Endothelial cell of umbilical vein (primary cell): ENCODE results near the gene OVOL1. TPM values are rescaled to one million over a fixed set of nuclear protein-coding genes. Genes with fewer than 3 reads are reported as not detected.

ENCODE experiments used
- BruUV-seq: library from RNA; stranded (reverse); fragments of 400-500 nt; replicated peaks from 2 replicates; lab custom pipeline; 2021; lab: Mats Ljungman, UMichigan
- CTCF ChIA-PET: fragments of 300-600, 350-600 bp; sonication (Branson Sonifier 250); formaldehyde crosslinking; loops from one replicate; lab custom pipeline; 2021; ENCODE audit warnings: antibody characterized with exemption, inconsistent platforms; lab: Charles Lee
- POLR2A ChIA-PET: fragments of 300-600, 350-600 bp; sonication (Branson Sonifier 250); formaldehyde crosslinking; loops from one replicate; lab custom pipeline; 2021; ENCODE audit warnings: antibody characterized with exemption, inconsistent platforms; lab: Charles Lee
- DNase-seq: peaks from one replicate; pipeline ENCODE4 v3.0.0-alpha.2; 2011; ENCODE audit warnings: low read depth, low spot score
- FAIRE-seq: peaks from 2 replicates; lab custom pipeline; 2011; peaks lifted over from hg19 to GRCh38; lab: Jason Lieb, UNC
- H2AFZ ChIP-seq: 2 replicates; pipeline ENCODE4 v1.6.0; 2012; ENCODE audit warnings: low read depth, low read length, control low read depth, inconsistent platforms
- H3K27ac ChIP-seq: 2 replicates; pipeline ENCODE4 v1.5.1; 2011; ENCODE audit warnings: low read depth, mild to moderate bottlenecking, control low read depth, low read length, moderate library complexity; ENCODE audit not compliant: insufficient read depth
- H3K27me3 ChIP-seq, 2 experiments: 2 replicates each; pipeline versions ENCODE4 v1.6.0 to v1.6.1; 2011; ENCODE audit warnings: low read length in 2 of 2, mixed read lengths in 1 of 2; ENCODE audit not compliant: control insufficient read depth in 2 of 2, insufficient read depth in 2 of 2
- H3K36me3 ChIP-seq, 2 experiments: 2 replicates in 1 of 2; 3 replicates in 1 of 2; pipeline ENCODE4 v1.5.1; 2011; ENCODE audit warnings: low read length in 2 of 2, mild to moderate bottlenecking in 1 of 2, moderate library complexity in 1 of 2; ENCODE audit not compliant: control insufficient read depth in 2 of 2, insufficient read depth in 2 of 2; ENCODE audit errors: extremely low read depth in 1 of 2
- H3K4me1 ChIP-seq: 3 replicates; pipeline ENCODE4 v1.5.1; 2011; ENCODE audit warnings: mild to moderate bottlenecking, low read length; ENCODE audit not compliant: control insufficient read depth, insufficient read depth; ENCODE audit errors: extremely low read depth
- H3K4me2 ChIP-seq: 2 replicates; pipeline ENCODE4 v1.6.1; 2011; ENCODE audit warnings: low read length, control low read depth, mixed read lengths; ENCODE audit not compliant: insufficient read depth
- H3K4me3 ChIP-seq, 3 experiments: fragments of 200-600 bp in 1 of 3; sonication (generic), shearing (Covaris generic) in 1 of 3; replicated peaks in 1 of 3; 2 replicates each; pipeline ENCODE4 v1.5.1; 2011 to 2016; ENCODE audit warnings: control low read depth in 3 of 3, low read length in 3 of 3, mild to moderate bottlenecking in 2 of 3, inconsistent platforms in 1 of 3, low read depth in 1 of 3, moderate library complexity in 1 of 3; ENCODE audit not compliant: insufficient read depth in 1 of 3
- H3K79me2 ChIP-seq: 2 replicates; pipeline ENCODE4 v1.6.0; 2012; ENCODE audit warnings: low read length, inconsistent platforms; ENCODE audit not compliant: control insufficient read depth, insufficient read depth
- H3K9ac ChIP-seq: replicated peaks from 2 replicates; pipeline ENCODE3; 2011; ENCODE audit warnings: low read length, control low read depth; ENCODE audit not compliant: insufficient read depth; ENCODE audit errors: extremely low read depth
- H3K9me1 ChIP-seq: replicated peaks from 3 replicates; pipeline ENCODE4 v1.6.0; 2011; ENCODE audit warnings: mild to moderate bottlenecking, low read length; ENCODE audit not compliant: control insufficient read depth, insufficient read depth; ENCODE audit errors: extremely low read depth
- H3K9me3 ChIP-seq: replicated peaks from 2 replicates; pipeline ENCODE4 v1.5.1; 2012; ENCODE audit warnings: low read length, inconsistent platforms; ENCODE audit not compliant: control insufficient read depth, insufficient read depth
- H4K20me1 ChIP-seq: replicated peaks from 2 replicates; pipeline ENCODE3; 2011; ENCODE audit warnings: mild to moderate bottlenecking, low read length; ENCODE audit not compliant: control insufficient read depth, insufficient read depth; ENCODE audit errors: extremely low read depth
- EZH2 ChIP-seq: IDR thresholded peaks from 2 replicates; pipeline ENCODE4 v1.6.1; 2012; ENCODE audit warnings: borderline replicate concordance, low read depth, mild to moderate bottlenecking, moderate library complexity, low read length, inconsistent platforms; ENCODE audit not compliant: severe bottlenecking
- FOS ChIP-seq: IDR thresholded peaks from 2 replicates; pipeline ENCODE4 v1.6.1; 2011; ENCODE audit warnings: mild to moderate bottlenecking, low read length, moderate library complexity, borderline replicate concordance; ENCODE audit not compliant: insufficient read depth
- GATA2 ChIP-seq: IDR thresholded peaks from 2 replicates; pipeline ENCODE4 v1.7.0; 2011; ENCODE audit warnings: low read depth, mild to moderate bottlenecking, moderate library complexity, mixed read lengths, low read length; ENCODE audit not compliant: insufficient read length, insufficient read depth
- JUN ChIP-seq: IDR thresholded peaks from 2 replicates; pipeline ENCODE4 v1.6.1; 2011; ENCODE audit warnings: borderline replicate concordance, low read depth; ENCODE audit not compliant: insufficient read length, insufficient read depth
- MYC ChIP-seq: IDR thresholded peaks from one replicate; pipeline ENCODE4 v1.6.1; 2011; ENCODE audit warnings: mild to moderate bottlenecking, low read depth, low read length
- POLR2A ChIP-seq: IDR thresholded peaks from 2 replicates; pipeline ENCODE4 v1.6.1; 2012; ENCODE audit warnings: low read depth, mild to moderate bottlenecking, control low read depth, low read length
- POLR2AphosphoS5 ChIP-seq: IDR thresholded peaks from 2 replicates; pipeline ENCODE4 v1.6.1; 2012; ENCODE audit warnings: low read depth, mild to moderate bottlenecking, control low read depth, low read length, moderate library complexity; ENCODE audit not compliant: insufficient read depth
- dilution Hi-C: fragments of 300-500 bp; cut with MboI; formaldehyde crosslinking; loops from one replicate; pipeline ENCODE4 v1.15.0; 2019; ENCODE audit warnings: low sequenced_read_pairs; ENCODE audit not compliant: extremely low pct_ligation_motif_present
- intact Hi-C: fragments of 100-400 bp; cut with micrococcal nuclease; formaldehyde crosslinking; loops from one replicate; pipeline ENCODE4 v1.10.0; 2022
- polyA plus RNA-seq, 4 experiments: library from polyadenylated mRNA; depleted of rRNA in 3 of 4; stranded (reverse) in 3 of 4; unstranded in 1 of 4; fragments of >200 nt; gene quantifications; 2 replicates each; pipeline versions ENCODE4 v1.2.1 to v1.2.3, GENCODE V29; 2011 to 2012; ENCODE audit warnings: missing spikeins in 1 of 4
- total RNA-seq: library from RNA; stranded (reverse); gene quantifications from 2 replicates; pipeline ENCODE4 v1.2.3, GENCODE V29; 2021
- TF ChIP-seq, protein P1 (sequence below): IDR thresholded peaks from 2 replicates; pipeline ENCODE4 v1.6.1; 2011; ENCODE audit not compliant: insufficient read depth, insufficient read length
- TF ChIP-seq, protein P2 (sequence below), 2 donors: IDR thresholded peaks; 1 replicate in 1 of 2; 2 replicates in 1 of 2; pipeline ENCODE4 v1.5.1; 2011; ENCODE audit warnings: low read length in 2 of 2, mild to moderate bottlenecking in 2 of 2, moderate library complexity in 2 of 2, control low read depth in 1 of 2, inconsistent platforms in 1 of 2, low read depth in 1 of 2; ENCODE audit not compliant: insufficient read depth in 1 of 2; ENCODE audit errors: extremely low read depth in 1 of 2

OVOL1 gene
- total and polyA plus RNA-seq, 2 donors (not counting 3 experiments of a cell fraction or from before 2014, with no cell fraction given), result not detected

DNA sequence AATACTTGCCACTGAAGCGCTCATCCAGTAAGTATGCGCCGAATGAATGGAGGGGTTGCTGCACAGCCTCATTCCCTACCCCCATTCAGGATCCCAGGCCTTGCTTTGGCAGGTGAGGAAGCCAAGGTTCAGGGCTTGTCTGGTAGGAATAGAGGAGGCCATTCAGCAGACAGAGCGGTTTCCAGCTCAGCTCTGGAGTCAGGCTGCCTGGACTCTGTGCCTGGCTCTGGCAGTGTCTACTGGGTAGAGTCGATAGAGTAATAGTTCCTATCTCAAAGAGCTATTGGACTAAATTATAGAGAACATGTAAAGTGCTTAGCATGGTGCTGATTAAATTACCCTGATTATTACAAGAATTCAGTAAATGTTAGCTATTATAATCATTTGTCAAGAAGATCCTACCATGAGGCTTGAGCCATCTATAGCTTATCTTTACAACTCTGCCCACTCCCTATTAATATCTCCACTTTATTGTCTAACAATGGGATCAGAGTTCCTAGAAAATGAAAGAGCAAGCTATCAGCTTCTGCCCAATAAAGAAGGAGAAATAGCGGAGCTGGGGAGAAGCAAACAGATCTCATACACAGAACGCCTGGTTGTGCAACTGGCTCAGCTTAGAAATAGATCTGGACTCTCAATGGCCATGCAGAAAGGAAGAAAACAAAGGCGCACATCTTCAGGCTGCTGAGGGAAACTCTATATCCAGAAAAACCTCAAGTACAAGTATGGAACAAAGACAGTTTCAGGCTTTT lies 40.3 kb downstream of the OVOL1 start:
- intact Hi-C loops (no loop called here), dilution Hi-C loops (no loop called here)
- Histone ChIP-seq H3K9ac (no peak overlapping the region), H3K27ac (no peak overlapping the region), H3K27me3 (peaks cover 13 to 19% of the 10 kb centered on the region in 2 experiments), H3K9me3 (no peaks in the 10 kb centered on the region), H3K4me2 (no peak overlapping the region), H4K20me1 (no peaks in the 10 kb centered on the region), H3K4me3 (no peak overlapping the region), H2AFZ (no peak overlapping the region), H3K36me3 (no peaks in the 10 kb centered on the region), H3K9me1 (no peaks in the 10 kb centered on the region), H3K79me2 (no peaks in the 10 kb centered on the region), H3K4me1 (no peaks in the 10 kb centered on the region)
- BruUV-seq, result no TSS peak
- ChIA-PET POLR2A (interaction anchor here (1.4 kb wide), 1 partner anchor 115 kb away, joined by 4 read pairs; the partner anchor contains the start of gene KAT5), CTCF (interaction anchor here (0.7 to 2.4 kb wide), 8 partner anchors 9 to 121 kb away, joined by 3 to 14 read pairs (median 4); partner anchors contain the start of gene MUS81)
- no peak for TF ChIP-seq FOS
- no peak for TF ChIP-seq POLR2AphosphoS5
- TF ChIP-seq JUN, result no peak
- no peak for TF ChIP-seq POLR2A
- TF ChIP-seq, protein P1, sequence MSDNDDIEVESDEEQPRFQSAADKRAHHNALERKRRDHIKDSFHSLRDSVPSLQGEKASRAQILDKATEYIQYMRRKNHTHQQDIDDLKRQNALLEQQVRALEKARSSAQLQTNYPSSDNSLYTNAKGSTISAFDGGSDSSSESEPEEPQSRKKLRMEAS, result no peak
- TF ChIP-seq, protein P2, sequence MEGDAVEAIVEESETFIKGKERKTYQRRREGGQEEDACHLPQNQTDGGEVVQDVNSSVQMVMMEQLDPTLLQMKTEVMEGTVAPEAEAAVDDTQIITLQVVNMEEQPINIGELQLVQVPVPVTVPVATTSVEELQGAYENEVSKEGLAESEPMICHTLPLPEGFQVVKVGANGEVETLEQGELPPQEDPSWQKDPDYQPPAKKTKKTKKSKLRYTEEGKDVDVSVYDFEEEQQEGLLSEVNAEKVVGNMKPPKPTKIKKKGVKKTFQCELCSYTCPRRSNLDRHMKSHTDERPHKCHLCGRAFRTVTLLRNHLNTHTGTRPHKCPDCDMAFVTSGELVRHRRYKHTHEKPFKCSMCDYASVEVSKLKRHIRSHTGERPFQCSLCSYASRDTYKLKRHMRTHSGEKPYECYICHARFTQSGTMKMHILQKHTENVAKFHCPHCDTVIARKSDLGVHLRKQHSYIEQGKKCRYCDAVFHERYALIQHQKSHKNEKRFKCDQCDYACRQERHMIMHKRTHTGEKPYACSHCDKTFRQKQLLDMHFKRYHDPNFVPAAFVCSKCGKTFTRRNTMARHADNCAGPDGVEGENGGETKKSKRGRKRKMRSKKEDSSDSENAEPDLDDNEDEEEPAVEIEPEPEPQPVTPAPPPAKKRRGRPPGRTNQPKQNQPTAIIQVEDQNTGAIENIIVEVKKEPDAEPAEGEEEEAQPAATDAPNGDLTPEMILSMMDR (IDR thresholded peaks at IDR 0.05; ENCODE audit: extremely low read depth in 1 of 2, insufficient read depth in 1 of 2, low read depth in 1 of 2, low read length in 2 of 2), result no peak
- TF ChIP-seq GATA2, result no peak
- no peak for TF ChIP-seq EZH2
- no peak for TF ChIP-seq MYC
- DNase-seq (no peak), FAIRE-seq (no peak)
